GM18867 (cell line): ENCODE measurements around the gene ATG13.

Experiments
- ATAC-seq: cut with Tn5 transposase; IDR thresholded peaks from one replicate; pipeline ENCODE4 v1.9.1; 2021; ENCODE audit warnings: mild to moderate bottlenecking, moderate library complexity; ENCODE audit not compliant: unreplicated experiment

ATG13 gene

GRCh38 chr11:46674463-46675287, 57.3 kb downstream of the ATG13 start:
- ATAC-seq = no peak

GRCh38 chr11:46675288-46675851, 58.0 kb downstream of the ATG13 start:
- no peak for ATAC-seq

GRCh38 chr11:46675949-46676348, 58.6 kb downstream of the ATG13 start:
- no peak for ATAC-seq

GRCh38 chr11:46676436-46677158, 59.2 kb downstream of the ATG13 start:
- ATAC-seq = no peak

- ATAC-seq = no peak
Measured at GRCh38 chr11:46677169-46677568, 59.8 kb downstream of the ATG13 start.

DNA sequence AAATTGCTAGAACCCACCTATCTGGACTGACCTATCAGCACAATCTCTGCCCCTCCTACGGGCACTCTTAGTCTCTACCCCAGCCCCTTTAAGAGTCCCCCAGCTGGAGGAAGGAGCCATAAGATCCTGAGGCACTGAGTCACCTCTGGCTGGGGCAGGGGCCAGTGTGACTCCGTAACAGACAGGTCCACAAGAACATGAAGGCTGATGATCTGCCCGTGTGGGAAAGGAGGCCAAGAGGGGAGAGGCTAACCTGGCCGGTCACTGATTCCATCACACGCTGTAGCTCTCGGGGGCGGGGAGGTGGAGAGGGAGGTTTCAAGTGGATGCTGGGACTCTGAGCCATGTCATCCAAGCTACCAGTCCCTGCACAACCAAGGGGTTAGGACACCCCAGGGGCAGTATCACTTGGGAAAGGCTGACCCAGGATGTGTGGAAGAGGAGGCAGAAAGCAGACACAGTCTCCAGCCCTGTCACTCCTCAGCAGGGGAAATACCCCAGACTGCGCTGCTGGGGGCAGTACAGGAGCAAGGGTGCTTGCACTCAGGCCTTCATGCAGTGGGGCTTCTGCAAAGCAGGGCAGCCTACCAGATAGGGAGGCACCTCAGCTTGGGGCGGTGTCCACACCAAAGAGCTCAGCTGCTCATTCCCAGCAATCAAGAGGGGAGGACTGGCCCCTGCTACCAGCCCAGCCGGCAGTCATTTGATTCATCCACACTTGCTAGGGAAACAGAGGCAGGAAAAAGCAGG, 60.8 kb downstream of the ATG13 start:
- ATAC-seq = no peak

GRCh38 chr11:46678741-46679130, 61.4 kb downstream of the ATG13 start:
- ATAC-seq = no peak

- no peak for ATAC-seq
Measured at GRCh38 chr11:46679241-46680163, 62.1 kb downstream of the ATG13 start.

DNA sequence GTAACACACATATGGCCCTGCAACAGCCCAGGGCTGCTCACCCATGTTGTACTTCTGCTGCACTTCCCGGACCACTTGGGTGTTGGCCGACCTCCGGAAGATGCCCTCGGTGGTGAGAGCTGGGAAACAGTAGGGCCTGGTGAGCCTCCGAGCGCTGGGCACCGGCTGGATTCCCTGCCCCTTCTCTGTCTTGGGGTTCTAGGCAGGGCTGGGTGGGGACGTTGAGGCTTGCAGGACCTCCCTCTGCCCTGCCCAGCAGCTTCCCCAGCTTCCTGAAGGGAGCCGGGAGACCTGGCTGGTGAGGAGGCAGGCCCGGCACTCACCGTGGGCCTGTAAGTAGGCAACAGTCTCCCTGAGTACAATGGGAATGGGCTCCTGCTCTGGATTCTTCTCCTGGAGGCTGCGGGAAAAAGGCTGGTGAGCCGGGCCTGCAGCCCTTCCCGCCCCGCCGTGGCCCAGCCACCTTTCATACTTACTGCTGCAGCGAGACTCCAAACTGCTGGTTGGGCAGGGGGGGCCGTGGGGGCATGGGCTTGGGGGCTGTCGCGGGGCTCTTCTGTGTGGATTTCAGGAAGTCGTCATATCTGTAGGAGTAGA, 62.9 kb downstream of the ATG13 start:
- ATAC-seq = no peak

- no peak for ATAC-seq
Measured at GRCh38 chr11:46680815-46681214, 63.5 kb downstream of the ATG13 start.

- no peak for ATAC-seq
Measured at GRCh38 chr11:46681814-46682213, 64.5 kb downstream of the ATG13 start.

- no peak for ATAC-seq
Measured at GRCh38 chr11:46682773-46683752, 65.7 kb downstream of the ATG13 start.

- ATAC-seq = no peak
Measured at GRCh38 chr11:46684367-46684766, 67.0 kb downstream of the ATG13 start.

- ATAC-seq = no peak
Measured at GRCh38 chr11:46686886-46687795, 69.8 kb downstream of the ATG13 start.

GRCh38 chr11:46690702-46691101, 73.3 kb downstream of the ATG13 start:
- no peak for ATAC-seq

DNA sequence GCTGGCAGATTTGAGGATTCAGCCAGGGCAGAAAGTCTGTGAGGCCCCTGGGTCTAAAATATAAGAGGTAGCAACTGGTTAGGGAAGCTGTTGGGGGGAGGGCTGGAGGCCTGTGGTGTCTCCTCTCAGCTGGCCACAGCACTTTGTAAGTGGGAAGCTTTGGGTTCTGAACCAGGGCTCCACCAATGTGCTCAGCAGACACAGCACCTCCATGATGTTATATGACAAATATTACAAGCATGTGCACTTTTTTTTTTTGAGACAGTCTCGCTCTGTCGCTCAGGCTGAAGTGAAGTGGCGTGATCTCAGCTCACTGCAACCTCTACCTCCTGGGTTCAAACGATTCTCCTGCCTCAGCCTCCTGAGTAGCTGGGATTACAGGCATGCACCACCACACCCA, 75.1 kb downstream of the ATG13 start:
- ATAC-seq = no peak

- ATAC-seq = no peak
Measured at GRCh38 chr11:46693597-46694012, 76.3 kb downstream of the ATG13 start.

DNA sequence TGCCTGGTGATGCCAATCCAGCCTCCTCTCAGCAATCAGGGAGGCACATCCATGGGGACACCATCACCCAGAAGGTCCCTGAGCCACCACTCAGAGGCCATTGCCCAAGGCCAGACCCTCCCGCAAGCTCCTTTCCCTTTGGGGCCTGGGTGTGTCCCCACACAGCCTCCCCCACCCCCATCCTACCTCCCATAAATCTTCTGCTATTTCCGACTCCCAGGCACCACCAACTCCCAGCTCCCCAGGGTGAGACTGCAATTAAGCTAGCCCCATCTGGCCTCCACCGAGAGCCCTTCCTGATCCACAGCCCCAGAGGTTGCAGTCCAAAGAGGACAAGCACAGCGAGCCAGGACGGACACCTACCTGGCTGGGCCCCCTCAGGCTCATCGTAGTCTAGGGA, 76.7 kb downstream of the ATG13 start:
- ATAC-seq = no peak
